ENCODE measurements around the gene GSG1.

GSG1 gene

GRCh38 chr12:13117029-13117428 is 13.6 kb upstream of the GSG1 start:
- no peak for DNase-seq

DNA sequence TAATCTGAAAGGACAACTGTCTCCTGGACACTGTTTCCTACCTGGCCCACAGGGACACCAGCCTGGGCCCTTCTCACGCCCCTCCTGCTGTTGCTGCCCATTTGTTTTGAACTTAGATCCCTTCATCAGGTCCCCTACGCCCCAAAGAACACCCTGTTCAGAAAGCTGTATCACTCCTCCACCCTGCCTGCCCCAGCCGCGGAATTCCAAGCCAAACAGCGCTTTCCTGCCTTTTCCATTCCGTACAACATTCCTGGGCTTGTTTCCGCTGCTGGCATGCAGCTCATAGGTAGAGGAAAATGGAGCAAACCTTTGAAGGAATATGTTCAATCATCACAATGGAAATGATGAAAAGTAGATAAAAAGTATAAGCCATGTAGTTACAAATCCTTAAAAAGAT is 12.8 kb upstream of the GSG1 start:
- no peak for DNase-seq

GRCh38 chr12:13114251-13115052 is 11.0 kb upstream of the GSG1 start:
- no peak for DNase-seq

DNA sequence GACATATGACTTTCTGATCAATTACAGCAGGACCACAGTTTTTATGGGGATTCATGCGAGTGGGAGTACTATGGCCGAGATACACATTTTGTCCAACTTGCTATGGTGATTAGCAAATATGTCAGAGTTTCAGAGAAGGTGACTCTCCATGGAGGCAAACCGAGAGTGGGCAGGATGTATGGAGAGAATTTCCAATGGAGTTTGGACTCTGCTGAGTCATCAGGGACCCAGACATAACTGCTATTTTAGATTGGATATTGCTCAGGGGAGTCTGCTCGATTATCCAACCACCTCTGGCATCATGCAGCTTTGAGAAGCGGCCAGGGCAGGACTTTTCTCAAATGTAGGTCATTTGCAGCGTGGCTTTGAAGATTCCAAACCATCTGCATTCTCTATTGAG is 9.5 kb upstream of the GSG1 start:
- no peak for DNase-seq

DNA sequence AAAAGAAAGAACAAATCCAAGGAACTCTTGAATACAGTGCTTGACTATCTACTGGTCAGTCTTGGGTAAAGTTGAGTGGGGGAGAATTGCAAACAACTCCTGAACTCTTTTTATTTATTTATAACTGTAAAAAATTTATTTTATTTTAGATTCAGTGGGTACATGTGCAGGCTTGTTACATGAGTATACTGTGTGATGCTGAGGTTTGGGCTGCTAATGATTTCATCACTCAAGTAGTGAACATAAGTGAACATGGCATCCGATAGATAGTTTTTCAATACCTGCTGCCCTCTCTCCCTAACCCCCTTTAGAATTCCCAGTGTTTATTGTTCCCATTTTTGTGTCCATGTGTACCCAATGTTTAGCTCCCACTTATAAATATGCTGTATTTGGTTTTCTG is 3.2 kb upstream of the GSG1 start:
- DNase-seq, result no peak

DNA sequence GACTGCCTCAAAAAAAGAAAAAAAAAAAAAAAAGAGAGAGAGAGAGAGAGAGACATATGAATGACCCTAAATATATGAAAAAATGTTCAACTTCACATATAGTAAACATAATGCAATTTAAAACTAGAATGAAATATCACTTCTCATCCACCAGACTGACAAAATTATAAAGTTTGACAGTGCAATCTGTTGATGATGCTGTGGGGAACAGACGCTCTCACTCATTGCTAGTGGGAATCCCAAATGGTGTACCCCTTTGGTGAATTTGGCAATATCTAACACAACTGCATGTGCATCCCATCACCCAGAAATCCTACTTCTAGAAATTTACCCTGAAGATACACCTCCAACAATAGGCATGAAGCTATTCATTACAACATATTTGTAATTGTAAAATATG is 2.3 kb upstream of the GSG1 start:
- no peak for DNase-seq

DNA sequence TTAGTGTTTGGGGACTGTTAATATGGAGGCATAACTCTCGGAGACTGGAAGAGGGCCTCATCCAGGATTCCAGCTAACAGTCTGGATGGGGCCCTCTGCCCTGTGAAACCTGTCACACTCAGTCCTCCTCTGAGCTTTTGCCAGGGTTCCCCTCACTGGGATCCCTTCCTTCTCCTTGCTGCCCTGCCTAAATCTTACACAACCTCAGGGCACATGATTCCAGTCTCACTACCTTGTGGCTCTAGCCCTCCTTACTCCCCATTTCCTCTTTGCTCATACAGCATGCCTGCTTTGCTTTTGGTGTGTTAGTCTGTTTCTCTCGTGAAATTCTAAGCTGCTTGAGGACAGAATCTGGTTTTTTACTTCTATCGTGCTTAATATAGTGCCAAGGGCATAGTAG is 942 bp upstream of the GSG1 start:
- DNase-seq, result no peak

- no peak for DNase-seq
These were observed 839 bp downstream of the GSG1 start for GRCh38 chr12:13102461-13103195.

DNA sequence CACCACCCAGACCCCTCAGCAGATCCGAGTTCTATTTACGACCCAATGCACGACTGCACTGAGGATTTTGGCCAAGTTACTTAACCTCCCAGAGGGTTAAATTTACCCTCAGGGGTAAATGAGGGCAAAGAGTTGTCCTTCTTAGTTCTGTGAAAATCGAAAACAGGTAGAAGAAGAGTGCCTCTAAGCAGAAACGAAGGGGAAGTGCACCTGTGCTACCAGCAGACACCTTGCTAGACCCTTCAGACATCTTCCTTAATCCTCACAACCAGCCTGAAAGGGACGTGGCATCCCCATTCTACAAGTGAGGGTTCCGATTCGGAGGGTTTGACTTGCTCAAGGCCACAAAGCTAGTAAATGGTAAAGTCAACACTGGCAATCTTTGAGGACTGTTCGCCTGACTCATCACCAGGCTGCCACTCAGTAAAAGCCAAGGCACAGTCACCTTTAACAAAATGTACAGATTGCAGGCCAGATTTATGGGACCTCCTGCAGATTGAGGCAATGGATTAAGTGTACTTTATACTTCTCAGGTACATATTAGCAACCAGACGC is 1.6 kb downstream of the GSG1 start:
- DNase-seq, result no peak

- DNase-seq, result no peak
These were observed 2.3 kb downstream of the GSG1 start for GRCh38 chr12:13100882-13101769.

- no peak for DNase-seq
These were observed 2.9 kb downstream of the GSG1 start for GRCh38 chr12:13100605-13100881.

- no peak for DNase-seq
These were observed 3.4 kb downstream of the GSG1 start for GRCh38 chr12:13099844-13100604.

- no peak for DNase-seq
These were observed 4.2 kb downstream of the GSG1 start for GRCh38 chr12:13099066-13099843.

DNA sequence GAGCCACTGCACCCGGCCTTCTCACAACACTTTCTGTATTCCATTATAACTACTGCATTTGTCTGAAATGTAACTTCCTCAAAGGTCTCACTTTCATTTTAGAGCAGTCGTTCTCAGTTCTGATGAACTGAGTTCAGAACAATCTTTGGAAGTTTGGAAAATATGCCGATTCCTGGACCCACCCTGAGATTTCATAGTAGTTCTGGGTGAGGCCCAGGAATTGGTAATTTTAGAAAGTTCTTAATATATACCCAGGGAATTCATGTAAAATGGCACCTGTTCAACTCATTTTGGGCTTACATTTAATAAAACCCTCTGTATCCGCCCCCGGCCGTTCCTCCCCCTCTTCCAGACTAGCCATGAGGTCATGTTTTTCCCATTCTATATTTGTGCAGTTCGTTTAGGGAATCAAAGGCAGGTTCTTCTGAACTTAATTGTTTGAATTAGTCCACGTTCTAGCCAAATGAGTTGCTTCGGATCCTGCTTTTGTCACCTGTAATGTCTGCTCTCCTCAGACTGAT is 5.9 kb downstream of the GSG1 start:
- no peak for DNase-seq

DNA sequence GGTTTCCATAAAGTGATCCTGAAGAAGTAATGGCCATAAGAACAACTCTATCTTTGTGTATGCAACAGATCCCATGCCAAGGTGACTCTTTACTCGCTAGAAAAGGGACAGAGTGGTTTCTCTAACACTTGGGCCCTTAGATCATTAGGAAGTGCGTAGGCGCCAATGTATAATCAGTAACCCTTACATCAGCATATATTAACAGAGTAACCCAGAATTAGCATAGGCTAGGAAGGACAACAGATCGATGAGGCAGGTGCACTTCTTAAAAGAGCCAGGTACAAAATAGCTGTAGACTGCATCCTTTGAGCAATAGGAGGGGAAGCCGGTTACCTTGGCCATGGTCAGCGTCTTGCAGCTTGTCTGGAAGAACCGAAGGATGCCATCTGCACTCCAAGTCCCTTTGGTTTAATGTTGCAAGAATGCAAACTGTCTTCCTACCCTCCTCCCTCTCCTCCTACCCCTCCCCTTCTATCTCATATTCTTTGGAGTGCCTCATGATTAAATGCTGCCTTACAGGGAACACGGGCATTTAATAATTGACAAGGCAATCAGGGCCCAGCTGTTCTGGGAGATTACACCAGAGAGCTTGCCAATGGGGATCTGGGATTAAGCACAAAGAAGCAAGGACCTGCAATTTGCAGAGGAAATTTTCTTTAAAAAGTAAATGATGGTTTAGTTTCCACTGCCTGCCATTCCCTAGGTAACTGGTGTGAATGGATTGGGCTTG is 8.0 kb downstream of the GSG1 start:
- DNase-seq, result no peak

GRCh38 chr12:13094367-13094766 is 9.1 kb downstream of the GSG1 start:
- no peak for DNase-seq

DNA sequence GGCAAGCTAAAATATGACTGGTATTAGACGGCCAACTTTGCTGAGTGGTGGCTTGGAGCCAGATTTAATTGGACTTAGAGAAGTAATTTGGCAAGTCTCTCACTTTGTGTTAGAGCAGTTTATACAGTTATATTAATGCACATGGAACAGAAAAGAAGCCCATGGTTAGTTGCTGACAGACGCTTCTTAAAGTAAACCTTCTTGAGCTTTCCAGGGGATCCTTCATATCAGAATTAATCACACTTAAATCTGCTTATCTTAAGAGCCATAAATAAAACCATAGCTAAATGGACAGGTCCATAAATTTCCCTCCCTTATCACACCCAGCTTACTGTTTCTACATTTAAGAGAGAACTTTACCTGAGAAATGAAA is 9.6 kb downstream of the GSG1 start:
- DNase-seq, result no peak

DNA sequence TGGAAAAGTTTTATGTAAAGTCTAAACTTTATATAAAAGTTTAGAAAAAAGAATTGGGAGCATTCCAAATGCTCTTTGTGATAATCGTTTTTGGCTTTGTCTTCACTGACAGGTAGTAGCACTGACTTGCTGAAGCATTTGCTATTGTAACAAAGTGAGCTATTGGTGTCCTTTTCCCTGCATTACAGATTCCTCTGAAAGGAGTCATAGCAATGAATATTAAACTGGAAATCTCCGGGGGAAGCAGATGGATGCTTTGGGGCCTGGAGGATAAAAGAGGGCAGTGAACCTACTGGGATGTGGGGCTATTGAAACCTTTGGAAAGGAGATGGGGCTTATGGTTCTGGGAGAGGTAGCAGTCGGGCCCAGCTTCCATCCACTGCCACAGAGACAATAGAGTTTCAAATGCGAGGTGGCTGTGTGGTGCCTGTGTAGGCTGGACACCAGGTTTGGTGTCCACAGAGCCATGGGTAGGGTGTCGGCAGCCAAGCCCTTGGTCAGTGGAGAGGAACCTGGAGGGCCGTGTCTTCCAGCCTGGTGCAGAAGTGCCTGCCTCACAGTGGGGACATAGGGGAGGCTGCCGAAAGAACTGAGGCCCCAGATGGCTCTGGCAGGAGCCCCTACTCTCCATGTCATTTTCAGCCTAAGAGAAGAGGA is 10.1 kb downstream of the GSG1 start:
- DNase-seq, result no peak

- no peak for DNase-seq
These were observed 11.6 kb downstream of the GSG1 start for GRCh38 chr12:13091832-13092231.

DNA sequence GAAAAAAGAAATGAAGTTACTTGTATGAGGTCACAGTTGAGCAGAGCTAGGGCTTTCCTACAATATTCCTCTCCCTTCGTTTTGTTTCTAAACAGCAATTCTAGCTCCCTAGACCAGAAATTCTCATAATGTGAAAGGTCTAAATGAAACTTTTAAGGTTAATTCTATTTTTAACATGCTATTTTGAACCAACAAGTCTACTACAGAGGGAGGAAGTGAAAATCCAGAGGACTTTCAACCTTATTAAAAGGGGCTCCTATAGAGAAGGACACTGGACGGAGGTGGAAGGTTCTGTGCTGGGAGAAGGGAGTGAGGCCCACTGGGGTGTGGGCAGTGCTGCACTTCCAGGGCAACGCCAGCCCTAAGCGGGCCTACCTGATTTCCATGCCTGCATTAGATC is 13.4 kb downstream of the GSG1 start:
- no peak for DNase-seq

Measured in NK-92 treated with Interleukin-12 subunit alpha and Interleukin-12 subunit beta, amount 100 ng/mL, for 24 hours (cell line).